HCT116 (cell line): Measurements from ENCODE around the gene PLEKHA8. TPM values are rescaled to one million over a fixed set of nuclear protein-coding genes. Genes with fewer than 3 reads are reported as not detected.

Source experiments
- ATAC-seq: fragments of 200-7000 bp; cut with Tn5 transposase; 2 replicates; pipeline ENCODE4 v1.9.1; 2020; ENCODE audit warnings: mild to moderate bottlenecking, moderate library complexity
- BruUV-seq: library from RNA; stranded (reverse); fragments of 400-500 nt; replicated peaks from 2 replicates; lab custom pipeline; 2021; lab: Mats Ljungman, UMichigan
- CTCF ChIA-PET: fragments of 300-600 bp; sonication (Branson Sonifier 250); formaldehyde crosslinking; loops from one replicate; lab custom pipeline; 2021; ENCODE audit warnings: antibody characterized with exemption; lab: Charles Lee
- POLR2A ChIA-PET: fragments of 300-600, 350-600 bp; sonication (Branson Sonifier 250); formaldehyde crosslinking; loops from one replicate; lab custom pipeline; 2021; ENCODE audit warnings: antibody characterized with exemption; lab: Charles Lee
- RAD21 ChIA-PET, 2 experiments: fragments of 300-600 bp; sonication (Branson Sonifier 250); formaldehyde crosslinking; loops; one replicate each; lab custom pipeline; 2023; ENCODE audit warnings: low total read pairs in 2 of 2; ENCODE audit not compliant: uncharacterized antibody in 2 of 2, unreplicated experiment in 2 of 2, low non-redundant PET in 1 of 2; lab: Charles Lee
- DNase-seq: peaks from one replicate; pipeline ENCODE4 v3.0.0-alpha.2; 2010; ENCODE audit warnings: low read depth, low spot score
- H2AFZ ChIP-seq: fragments of 200-600 bp; shearing (Covaris generic), sonication (generic); 2 replicates; pipeline ENCODE4 v1.6.1; 2017; ENCODE audit warnings: low read depth, mixed run types, mixed read lengths, antibody characterized with exemption, low read length; ENCODE audit not compliant: poor library complexity, severe bottlenecking
- H3K27ac ChIP-seq: 2 replicates; pipeline ENCODE4 v1.5.1; 2012; ENCODE audit warnings: low read depth, low read length
- H3K27me3 ChIP-seq: fragments of 200-600 bp; sonication (generic); 2 replicates; pipeline ENCODE4 v1.6.1; 2016; ENCODE audit warnings: mixed run types, low read length, mixed read lengths; ENCODE audit not compliant: insufficient read depth
- H3K36me3 ChIP-seq, 2 experiments: fragments of 200-500 bp in 1 of 2; fragments of 200-600 bp in 1 of 2; sonication (Bioruptor generic) in 1 of 2; sonication (generic) in 1 of 2; 2 replicates each; pipeline versions ENCODE4 v1.5.1 to v1.6.1; 2014 to 2016; ENCODE audit warnings: low read length in 2 of 2, inconsistent platforms in 1 of 2, mixed read lengths in 1 of 2, mixed run types in 1 of 2; ENCODE audit not compliant: insufficient read depth in 2 of 2, control insufficient read depth in 1 of 2
- H3K4me1 ChIP-seq, 2 experiments: fragments of 200-600 bp in 1 of 2; sonication (generic) in 1 of 2; 2 replicates each; pipeline versions ENCODE4 v1.5.1 to v1.6.1; 2012 to 2017; ENCODE audit warnings: low read length in 2 of 2, inconsistent platforms in 1 of 2, mild to moderate bottlenecking in 1 of 2, mixed read lengths in 1 of 2, mixed run types in 1 of 2, moderate library complexity in 1 of 2; ENCODE audit not compliant: insufficient read depth in 2 of 2, control insufficient read depth in 1 of 2
- H3K4me2 ChIP-seq: fragments of 200-600 bp; sonication (generic); 2 replicates; pipeline ENCODE4 v1.6.1; 2017; ENCODE audit warnings: mixed run types, low read length, mixed read lengths
- H3K4me3 ChIP-seq, 2 experiments: fragments of 200-600 bp in 1 of 2; sonication (generic) in 1 of 2; replicated peaks in 1 of 2; 2 replicates each; pipeline ENCODE4 v1.5.1; 2011 to 2016; ENCODE audit warnings: low read length in 2 of 2, control low read depth in 1 of 2, low read depth in 1 of 2, mild to moderate bottlenecking in 1 of 2, mixed read lengths in 1 of 2, mixed run types in 1 of 2
- H3K79me2 ChIP-seq: fragments of 200-600 bp; sonication (generic); 2 replicates; pipeline ENCODE4 v1.6.1; 2017; ENCODE audit warnings: mild to moderate bottlenecking, mixed run types, low read length, moderate library complexity, mixed read lengths; ENCODE audit not compliant: insufficient read depth
- H3K9ac ChIP-seq: fragments of 200-600 bp; sonication (generic); 2 replicates; pipeline ENCODE4 v1.6.1; 2016; ENCODE audit warnings: low read length, mixed read lengths
- H3K9me2 ChIP-seq: fragments of 200-600 bp; sonication (generic), shearing (Covaris generic); 2 replicates; pipeline ENCODE4 v1.6.1; 2017; ENCODE audit warnings: mixed run types, mild to moderate bottlenecking, moderate library complexity; ENCODE audit not compliant: insufficient read depth
- H3K9me3 ChIP-seq, 2 experiments: fragments of 200-500 bp in 1 of 2; fragments of 200-600 bp in 1 of 2; sonication (Bioruptor generic) in 1 of 2; sonication (generic) in 1 of 2; 2 replicates each; pipeline ENCODE4 v1.6.1; 2014 to 2017; ENCODE audit warnings: low read length in 2 of 2, mixed read lengths in 2 of 2, inconsistent platforms in 1 of 2, low read depth in 1 of 2, mild to moderate bottlenecking in 1 of 2, mixed run types in 1 of 2, moderate library complexity in 1 of 2; ENCODE audit not compliant: control insufficient read depth in 1 of 2, insufficient read depth in 1 of 2
- H4K20me1 ChIP-seq: fragments of 200-600 bp; sonication (generic), shearing (Covaris generic); 2 replicates; pipeline ENCODE4 v1.6.1; 2017; ENCODE audit warnings: mixed run types, mild to moderate bottlenecking, moderate library complexity; ENCODE audit not compliant: insufficient read depth
- ATF3 ChIP-seq: IDR thresholded peaks from 2 replicates; pipeline ENCODE4 v1.6.1; 2012
- POLR2AphosphoS5 ChIP-seq: IDR thresholded peaks from 2 replicates; pipeline ENCODE4 v1.6.1; 2011; ENCODE audit warnings: mild to moderate bottlenecking, low read depth, low read length, moderate library complexity
- SRF ChIP-seq: IDR thresholded peaks from 2 replicates; pipeline ENCODE4 v1.6.1; 2012; ENCODE audit warnings: low read depth
- ZBTB33 ChIP-seq: IDR thresholded peaks from 2 replicates; pipeline ENCODE4 v1.6.1; 2011; ENCODE audit warnings: mild to moderate bottlenecking, low read length, moderate library complexity; ENCODE audit not compliant: insufficient replicate concordance; ENCODE audit errors: extremely low read depth
- intact Hi-C: fragments of 100-400 bp; cut with micrococcal nuclease; formaldehyde crosslinking; loops from 2 replicates; pipeline ENCODE4 v1.10.0; 2022
- total RNA-seq: library from RNA; stranded (reverse); gene quantifications from one replicate; pipeline ENCODE4 v1.2.1, GENCODE V29; 2021; ENCODE audit not compliant: unreplicated experiment

PLEKHA8 gene
- total RNA-seq, 1 experiment from 2014 or later: 13.6 TPM

GRCh38 chr7:30023524-30023923 is 4.7 kb upstream of the PLEKHA8 start:
- no peak overlapping the region for H3K27ac ChIP-seq
- peaks cover 0 to 3% of the 10 kb centered on the region in 2 experiments; a peak in 1 of 4 replicates for H3K36me3 ChIP-seq
- H3K79me2 ChIP-seq: peaks cover 26% of the 10 kb centered on the region
- no peaks in the 10 kb centered on the region for H3K9me3 ChIP-seq
- TF ChIP-seq POLR2AphosphoS5: no peak
- no peak for TF ChIP-seq ZBTB33
- TF ChIP-seq SRF: no peak
- TF ChIP-seq ATF3: no peak
- no peaks in the 10 kb centered on the region for H3K27me3 ChIP-seq
- H3K9ac ChIP-seq: no peak overlapping the region
- no peak overlapping the region for H3K4me3 ChIP-seq
- intact Hi-C loops: no loop called here
- RAD21 ChIA-PET: no interaction called here
- no peaks in the 10 kb centered on the region for H4K20me1 ChIP-seq
- H2AFZ ChIP-seq: no peak overlapping the region
- no TSS peak for BruUV-seq
- POLR2A ChIA-PET: no interaction called here
- no peak overlapping the region for H3K4me2 ChIP-seq
- H3K4me1 ChIP-seq: peaks cover 8 to 20% of the 10 kb centered on the region in 2 experiments
- CTCF ChIA-PET: no interaction called here
- ATAC-seq (no peak), DNase-seq (no peak)
- H3K9me2 ChIP-seq: no peaks in the 10 kb centered on the region
